ENCODE results near the gene SASH1.

DNA sequence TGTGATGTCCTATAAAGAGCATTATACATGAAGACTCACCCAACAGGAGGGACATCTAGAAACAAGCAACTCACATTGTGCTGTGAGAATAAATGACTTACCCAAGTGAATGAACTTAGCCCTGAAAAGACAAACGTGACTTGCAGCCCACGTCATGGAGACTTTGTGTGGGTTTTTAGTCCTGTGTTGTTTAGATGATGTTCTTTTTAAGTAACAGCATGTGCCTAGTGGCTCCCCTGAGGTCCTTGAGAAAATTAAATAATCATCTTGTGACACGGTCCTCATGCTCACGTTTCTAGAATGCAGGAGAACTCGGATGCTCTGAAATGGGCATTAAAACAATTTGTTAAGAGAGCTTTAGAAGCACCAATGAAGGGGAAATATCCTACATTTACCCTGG is 165.1 kb downstream of the SASH1 start:
- TF ChIP-seq, protein P1, sequence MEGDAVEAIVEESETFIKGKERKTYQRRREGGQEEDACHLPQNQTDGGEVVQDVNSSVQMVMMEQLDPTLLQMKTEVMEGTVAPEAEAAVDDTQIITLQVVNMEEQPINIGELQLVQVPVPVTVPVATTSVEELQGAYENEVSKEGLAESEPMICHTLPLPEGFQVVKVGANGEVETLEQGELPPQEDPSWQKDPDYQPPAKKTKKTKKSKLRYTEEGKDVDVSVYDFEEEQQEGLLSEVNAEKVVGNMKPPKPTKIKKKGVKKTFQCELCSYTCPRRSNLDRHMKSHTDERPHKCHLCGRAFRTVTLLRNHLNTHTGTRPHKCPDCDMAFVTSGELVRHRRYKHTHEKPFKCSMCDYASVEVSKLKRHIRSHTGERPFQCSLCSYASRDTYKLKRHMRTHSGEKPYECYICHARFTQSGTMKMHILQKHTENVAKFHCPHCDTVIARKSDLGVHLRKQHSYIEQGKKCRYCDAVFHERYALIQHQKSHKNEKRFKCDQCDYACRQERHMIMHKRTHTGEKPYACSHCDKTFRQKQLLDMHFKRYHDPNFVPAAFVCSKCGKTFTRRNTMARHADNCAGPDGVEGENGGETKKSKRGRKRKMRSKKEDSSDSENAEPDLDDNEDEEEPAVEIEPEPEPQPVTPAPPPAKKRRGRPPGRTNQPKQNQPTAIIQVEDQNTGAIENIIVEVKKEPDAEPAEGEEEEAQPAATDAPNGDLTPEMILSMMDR (IDR thresholded peaks at IDR 0.05): no peak
- peak in 1 of 4 donors; percentile 83 for TF ChIP-seq EP300 (IDR thresholded peaks at IDR 0.05)
